Fibroblast of the conjunctiva (primary cell): ENCODE data around the gene YY1AP1.
A peak's percentile ranks its signal among the peaks of the same experiment; 100 is the strongest.
"Not testable (repeated sequence)": the region's sequence is repeated elsewhere in the genome, so short reads cannot be mapped to it uniquely, and the experiment has no call there.

ENCODE experiments used
- DNase-seq: peaks from one replicate; pipeline ENCODE4 v3.0.0-alpha.2; 2010; ENCODE audit warnings: low read depth

YY1AP1 gene

GRCh38 chr1:155688324-155689080, at the start of gene YY1AP1:
TSS of gene YY1AP1 (minus strand) at chr1:155688774. CDS start at chr1:155680436, 8,338 bp downstream.
- peak; percentile 66 for DNase-seq

DNA sequence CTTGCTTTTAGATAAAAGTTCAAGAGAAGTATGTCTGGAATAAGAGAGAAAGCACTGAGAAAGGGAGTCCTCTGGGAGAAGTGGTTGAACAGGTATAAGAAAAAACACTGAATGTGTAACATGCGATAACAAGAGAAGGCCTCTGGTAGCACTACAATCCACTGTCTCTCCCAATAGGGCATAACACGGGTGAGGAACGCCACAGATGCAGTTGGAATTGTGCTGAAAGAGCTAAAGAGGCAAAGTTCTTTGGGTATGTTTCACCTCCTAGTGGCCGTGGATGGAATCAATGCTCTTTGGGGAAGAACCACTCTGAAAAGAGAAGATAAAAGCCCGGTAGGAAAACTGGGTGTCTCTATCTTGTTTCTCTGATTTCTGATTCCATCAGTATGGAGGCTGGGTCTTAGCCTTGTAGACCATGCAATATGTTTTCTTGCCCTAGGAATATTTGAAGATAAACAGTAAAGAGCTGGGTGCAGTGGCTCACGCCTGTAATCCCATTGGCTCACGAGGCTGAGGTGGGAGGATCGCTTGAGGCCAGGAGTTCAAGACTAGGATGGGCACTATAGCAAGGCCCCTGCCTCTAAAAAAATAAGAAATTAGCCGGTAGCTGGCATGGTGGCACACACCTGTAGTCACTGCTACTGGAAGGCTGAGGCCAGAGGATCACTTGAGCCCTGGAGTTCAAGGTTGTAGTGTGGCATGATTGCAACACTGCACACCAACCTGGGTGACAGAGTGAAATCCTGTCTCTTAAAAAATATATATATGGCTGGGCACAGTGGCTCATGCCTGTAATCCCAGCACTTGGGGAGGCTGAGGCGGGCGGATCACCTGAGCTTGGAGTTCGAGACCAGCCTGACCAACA, 40.7 kb upstream of the YY1AP1 start:
- peak; percentile 51 for DNase-seq

DNA sequence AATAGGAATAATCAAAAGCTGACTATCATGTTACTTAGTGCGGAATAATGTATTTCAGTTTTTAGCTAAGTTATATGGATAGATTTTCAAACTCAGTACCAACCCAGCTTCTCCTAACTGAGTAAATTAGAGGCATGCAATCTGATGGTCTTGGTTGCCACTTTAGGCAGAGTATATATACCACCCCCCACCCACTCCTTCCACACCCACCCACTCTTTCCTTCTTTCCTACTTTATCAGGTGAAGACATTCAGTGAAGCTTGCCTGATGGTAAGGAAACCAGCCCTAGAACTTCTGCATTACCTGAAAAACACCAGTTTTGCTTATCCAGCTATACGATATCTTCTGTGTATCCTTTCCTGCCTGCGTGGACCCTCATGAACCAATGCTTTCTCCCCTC, 36.6 kb upstream of the YY1AP1 start:
- DNase-seq: no peak

DNA sequence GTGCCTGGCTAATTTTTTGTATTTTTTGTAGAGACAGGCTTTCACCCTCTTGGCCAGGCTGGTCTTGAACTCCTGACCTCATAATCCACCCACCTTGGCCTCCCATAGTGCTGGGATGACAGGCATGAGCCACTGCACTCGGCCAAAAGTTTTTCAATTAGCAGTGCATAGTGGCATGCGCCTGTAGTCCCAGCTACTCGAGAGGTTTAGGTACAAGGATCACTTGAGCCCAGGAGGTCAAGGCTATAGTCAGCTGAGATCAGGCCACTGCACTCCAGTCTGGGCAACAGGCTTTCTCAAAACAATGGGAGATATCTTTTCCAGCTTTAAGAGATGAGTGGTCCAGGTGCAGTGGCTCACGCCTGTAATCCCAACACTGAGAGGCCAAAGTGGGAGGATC, 31.1 kb upstream of the YY1AP1 start:
- no peak for DNase-seq

- DNase-seq: not testable (repeated sequence)
Measured at GRCh38 chr1:155718524-155719115, 30.0 kb upstream of the YY1AP1 start.

DNA sequence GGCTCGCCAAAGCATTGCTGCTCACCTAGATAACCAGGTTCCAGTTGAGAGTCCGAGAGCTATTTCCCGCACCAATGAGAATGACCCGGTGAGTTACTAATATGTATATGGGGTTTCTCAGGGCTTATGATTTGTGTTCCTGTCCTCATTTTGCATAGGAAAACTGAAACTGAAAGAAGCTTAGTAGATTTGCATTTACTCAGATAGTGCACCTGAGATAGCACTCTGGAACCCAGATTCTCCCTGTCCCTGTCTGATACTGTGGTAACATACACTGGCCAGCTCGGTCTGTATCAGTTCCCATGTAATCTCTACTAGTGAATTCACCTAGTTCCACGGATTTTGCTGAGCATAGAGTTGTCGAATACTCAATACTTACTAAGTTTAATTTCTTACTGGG, 28.5 kb upstream of the YY1AP1 start:
- DNase-seq: no peak

GRCh38 chr1:155715777-155716176, 27.2 kb upstream of the YY1AP1 start:
- no peak for DNase-seq

DNA sequence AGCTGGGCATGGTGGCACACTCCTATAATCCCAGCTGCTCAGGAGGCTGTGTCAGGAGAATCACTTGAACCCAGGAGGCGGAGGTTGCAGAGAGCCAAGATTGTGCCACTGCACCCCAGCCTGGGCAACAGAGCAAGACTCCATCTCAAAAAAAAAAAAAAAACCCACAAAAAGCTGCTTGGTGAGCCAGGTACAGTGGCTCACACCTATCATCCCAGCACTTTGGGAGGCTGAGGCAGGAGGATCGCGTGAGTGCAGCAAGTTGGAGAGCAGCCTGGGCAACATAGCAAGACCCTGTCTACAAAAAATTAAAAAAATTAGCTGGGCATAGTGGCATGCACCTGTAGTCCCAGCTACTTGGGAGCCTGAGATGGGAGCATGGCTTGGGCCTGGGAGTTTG, 26.5 kb upstream of the YY1AP1 start:
- DNase-seq: not testable (repeated sequence)

DNA sequence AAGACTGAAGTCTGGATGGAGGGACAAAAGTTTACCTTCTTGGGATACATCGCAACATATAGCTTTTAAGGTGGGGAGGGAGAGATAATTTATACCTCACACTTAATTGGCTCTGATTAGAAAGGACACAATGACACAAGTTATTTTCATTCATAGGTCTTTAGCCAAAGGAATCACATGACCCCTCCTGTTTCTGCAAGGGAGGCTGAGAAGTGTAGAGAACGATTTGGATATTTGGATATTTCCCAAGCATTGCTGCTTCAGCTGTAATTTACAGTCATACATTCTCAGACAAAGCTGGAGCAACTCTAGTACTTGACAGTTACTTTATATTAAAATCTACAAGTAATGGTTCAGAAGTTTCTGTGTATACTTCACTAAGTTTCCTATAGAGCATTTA, 24.5 kb upstream of the YY1AP1 start:
- DNase-seq: no peak

GRCh38 chr1:155712636-155713035, 24.1 kb upstream of the YY1AP1 start:
- not testable (repeated sequence) for DNase-seq

DNA sequence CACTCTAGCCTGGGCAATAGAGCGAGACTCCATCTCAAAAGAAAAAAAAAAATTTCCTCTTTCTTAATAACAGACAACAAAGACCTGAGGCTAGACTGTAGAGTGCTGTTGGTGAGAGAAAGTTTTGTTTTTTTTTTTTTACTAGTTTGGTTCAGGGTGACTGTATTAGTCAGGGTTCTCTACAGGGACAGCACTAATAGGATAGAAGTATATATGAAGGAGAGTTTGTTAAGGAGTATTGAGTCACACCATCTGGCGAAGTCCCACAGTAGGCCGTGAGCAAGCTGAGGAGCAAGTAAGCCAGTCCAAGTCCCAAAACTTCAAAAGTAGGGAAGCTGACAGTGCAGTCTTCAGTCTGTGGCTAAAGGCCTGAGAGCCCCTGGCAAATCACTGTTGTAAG, 22.9 kb upstream of the YY1AP1 start:
- DNase-seq: not testable (repeated sequence)

DNA sequence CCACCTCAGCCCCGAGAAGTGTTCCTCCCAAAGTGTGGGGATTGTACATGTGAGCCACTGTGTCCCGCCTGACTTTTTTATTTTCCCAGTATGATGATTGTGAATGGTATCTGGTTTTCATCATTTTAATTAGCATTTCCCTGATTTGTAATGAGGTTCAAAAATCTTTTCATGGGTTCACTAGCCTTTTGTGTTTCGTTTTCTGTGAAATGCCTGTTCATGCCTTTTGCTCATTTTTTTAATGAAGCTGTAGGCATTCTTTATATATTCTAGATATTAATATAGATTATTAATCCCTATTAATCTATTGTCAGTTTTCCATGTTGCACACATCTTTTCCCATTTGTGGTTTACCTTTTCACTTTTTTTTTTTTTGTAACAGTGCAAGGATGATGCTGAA, 20.8 kb upstream of the YY1AP1 start:
- DNase-seq: no peak

GRCh38 chr1:155706139-155706538, 17.6 kb upstream of the YY1AP1 start:
- DNase-seq: no peak

DNA sequence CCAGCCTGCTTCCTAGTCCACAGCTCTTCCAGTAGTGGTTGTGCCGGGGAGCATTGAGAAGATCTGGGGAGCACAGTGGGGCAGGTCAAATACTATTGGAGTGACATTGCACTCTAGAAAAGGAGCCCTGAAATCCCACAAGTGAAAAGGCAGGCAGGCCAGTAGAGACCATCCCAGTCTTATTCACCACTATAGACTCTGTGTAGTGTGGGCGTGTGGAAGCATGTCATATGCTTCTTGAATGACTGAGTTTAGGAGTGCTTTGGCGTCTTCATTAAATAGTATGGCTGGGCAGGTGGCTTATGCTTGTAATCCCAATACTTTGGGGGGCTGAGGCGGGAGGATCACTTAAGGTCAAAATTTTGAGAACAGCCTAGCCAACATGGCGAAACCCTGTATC, 15.8 kb upstream of the YY1AP1 start:
- DNase-seq: not testable (repeated sequence)

GRCh38 chr1:155703216-155703615, 14.6 kb upstream of the YY1AP1 start:
- no peak for DNase-seq

GRCh38 chr1:155701675-155702074, 13.1 kb upstream of the YY1AP1 start:
- not testable (repeated sequence) for DNase-seq

DNA sequence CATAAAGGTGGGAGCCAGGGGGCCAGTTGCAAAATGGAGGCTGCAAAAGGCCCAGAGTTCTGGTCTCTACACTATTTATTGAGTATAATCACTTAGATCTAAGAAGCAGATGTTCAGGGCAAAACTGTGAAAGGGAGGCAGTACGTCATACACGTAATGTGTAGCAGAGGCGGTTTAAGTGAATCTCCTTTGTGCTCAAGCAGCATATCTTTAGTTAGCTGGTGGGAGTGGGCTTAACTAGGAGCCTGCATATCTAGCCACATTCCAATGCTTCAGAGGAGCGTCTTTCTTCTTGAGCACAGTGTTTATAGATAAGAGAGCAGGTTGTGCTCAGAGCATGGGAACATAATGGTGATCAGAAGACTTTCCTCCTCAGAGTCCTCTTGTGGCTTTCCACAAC, 10.5 kb upstream of the YY1AP1 start:
- not testable (repeated sequence) for DNase-seq

- no peak for DNase-seq
Measured at GRCh38 chr1:155698382-155699038, 9.9 kb upstream of the YY1AP1 start.

- DNase-seq: not testable (repeated sequence)
Measured at GRCh38 chr1:155697616-155698015, 9.0 kb upstream of the YY1AP1 start.

- no peak for DNase-seq
Measured at GRCh38 chr1:155697046-155697445, 8.5 kb upstream of the YY1AP1 start.

- no peak for DNase-seq
Measured at GRCh38 chr1:155696524-155696923, 8.0 kb upstream of the YY1AP1 start.

- DNase-seq: no peak
Measured at GRCh38 chr1:155695608-155696007, 7.0 kb upstream of the YY1AP1 start.
